Testis (tissue), 3 donors: ENCODE measurements around the gene GTF3C2. TPM values are rescaled to one million over a fixed set of nuclear protein-coding genes. Genes with fewer than 3 reads are reported as not detected.
A peak's percentile ranks its signal among the peaks of the same experiment; 100 is the strongest.

Source experiments
- DNase-seq: peaks from one replicate; pipeline ENCODE4 v3.0.0-alpha.2; 2019
- H3K27ac ChIP-seq, 2 donors: fragments of 200-600 bp; sonication (generic); one replicate each; pipeline ENCODE4 v1.5.1; 2019
- H3K27me3 ChIP-seq: fragments of 200-600 bp; sonication (generic); one replicate; pipeline ENCODE4 v1.5.1; 2019
- H3K36me3 ChIP-seq: fragments of 200-600 bp; sonication (generic); one replicate; pipeline ENCODE4 v1.5.1; 2017; ENCODE audit warnings: low read depth; ENCODE audit errors: missing control alignments
- H3K4me1 ChIP-seq: fragments of 200-600 bp; sonication (generic); one replicate; pipeline ENCODE4 v1.5.1; 2019
- H3K4me3 ChIP-seq, 2 donors: fragments of 200-600 bp; sonication (generic); one replicate each; pipeline ENCODE4 v1.5.1; 2017 to 2019
- H3K9me3 ChIP-seq: fragments of 200-600 bp; sonication (generic); one replicate; pipeline ENCODE4 v1.5.1; 2017
- POLR2A ChIP-seq: fragments of 450-650 bp; IDR thresholded peaks from one replicate; pipeline ENCODE4 v1.6.1; 2017; ENCODE audit warnings: antibody characterized with exemption, mild to moderate bottlenecking, moderate library complexity
- WGBS, 2 donors: methylation state at CpG; one replicate each; pipeline ENCODE4 v1.1.5; 2018; 5-methylcytosine and 5-hydroxymethylcytosine counted together
- intact Hi-C: fragments of 100-400 bp; cut with DNase I; formaldehyde crosslinking; loops from one replicate; pipeline ENCODE4 v1.15.1; 2023; ENCODE audit warnings: low total_unique reads
- polyA plus RNA-seq: library from polyadenylated mRNA; stranded (reverse); fragments of 350-450 nt; fragmentation: Illumina TruSeq; extraction: RNeasy Lipid Tissue Mini Kit (QIAGEN cat#74804); gene quantifications from one replicate; pipeline ENCODE4 v1.2.3, GENCODE V29; 2014; ENCODE audit warnings: low read depth, low replicate concordance; ENCODE audit not compliant: insufficient read depth
- total RNA-seq, 2 donors: library from RNA; depleted of rRNA; stranded (reverse); fragments of >200 nt; gene quantifications; one replicate each; pipeline ENCODE4 v1.2.3, GENCODE V29; 2016
- TF ChIP-seq, protein P1 (sequence below), 3 experiments: fragments of 450-650 bp in 2 of 3; fragments of 200-600 bp in 1 of 3; sonication (generic) in 1 of 3; IDR thresholded peaks; one replicate each; pipeline ENCODE4 v1.5.1; 2016 to 2019; ENCODE audit warnings: antibody characterized with exemption in 3 of 3, mild to moderate bottlenecking in 2 of 3, moderate library complexity in 1 of 3

The GTF3C2 gene
- total and polyA plus RNA-seq, 3 donors from 2014 or later = 55.1 to 91.3 (median 72.6) TPM

- 88 to 93% methylated on average over 2 of the region's 2 CpGs for WGBS, 2 donors
- H3K4me1 ChIP-seq = peaks cover 5% of the 10 kb centered on the region
- no peaks in the 10 kb centered on the region for H3K36me3 ChIP-seq
- DNase-seq = no peak
- no peak overlapping the region for H3K27ac ChIP-seq
- no peaks in the 10 kb centered on the region for H3K27me3 ChIP-seq
- intact Hi-C loops = no loop called here
- H3K9me3 ChIP-seq = no peaks in the 10 kb centered on the region
- no peak overlapping the region for H3K4me3 ChIP-seq
- no peak for TF ChIP-seq POLR2A
- TF ChIP-seq, protein P1, sequence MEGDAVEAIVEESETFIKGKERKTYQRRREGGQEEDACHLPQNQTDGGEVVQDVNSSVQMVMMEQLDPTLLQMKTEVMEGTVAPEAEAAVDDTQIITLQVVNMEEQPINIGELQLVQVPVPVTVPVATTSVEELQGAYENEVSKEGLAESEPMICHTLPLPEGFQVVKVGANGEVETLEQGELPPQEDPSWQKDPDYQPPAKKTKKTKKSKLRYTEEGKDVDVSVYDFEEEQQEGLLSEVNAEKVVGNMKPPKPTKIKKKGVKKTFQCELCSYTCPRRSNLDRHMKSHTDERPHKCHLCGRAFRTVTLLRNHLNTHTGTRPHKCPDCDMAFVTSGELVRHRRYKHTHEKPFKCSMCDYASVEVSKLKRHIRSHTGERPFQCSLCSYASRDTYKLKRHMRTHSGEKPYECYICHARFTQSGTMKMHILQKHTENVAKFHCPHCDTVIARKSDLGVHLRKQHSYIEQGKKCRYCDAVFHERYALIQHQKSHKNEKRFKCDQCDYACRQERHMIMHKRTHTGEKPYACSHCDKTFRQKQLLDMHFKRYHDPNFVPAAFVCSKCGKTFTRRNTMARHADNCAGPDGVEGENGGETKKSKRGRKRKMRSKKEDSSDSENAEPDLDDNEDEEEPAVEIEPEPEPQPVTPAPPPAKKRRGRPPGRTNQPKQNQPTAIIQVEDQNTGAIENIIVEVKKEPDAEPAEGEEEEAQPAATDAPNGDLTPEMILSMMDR (IDR thresholded peaks at IDR 0.05) = no peak
Observed at GRCh38 chr2:27363933-27364332, 7.4 kb upstream of the GTF3C2 start.

- H3K4me1 ChIP-seq = peaks cover 5% of the 10 kb centered on the region
- H3K27me3 ChIP-seq = no peaks in the 10 kb centered on the region
- intact Hi-C loops = no loop called here
- no peak overlapping the region for H3K27ac ChIP-seq
- TF ChIP-seq, protein P1 (IDR thresholded peaks at IDR 0.05) = no peak
- TF ChIP-seq POLR2A = no peak
- 80 to 87% methylated on average over 4 of the region's 4 CpGs for WGBS, 2 donors
- H3K36me3 ChIP-seq = no peaks in the 10 kb centered on the region
- no peak overlapping the region for H3K4me3 ChIP-seq
- no peak for DNase-seq
- H3K9me3 ChIP-seq = no peaks in the 10 kb centered on the region
Observed at GRCh38 chr2:27362678-27363420, 6.3 kb upstream of the GTF3C2 start.

DNA sequence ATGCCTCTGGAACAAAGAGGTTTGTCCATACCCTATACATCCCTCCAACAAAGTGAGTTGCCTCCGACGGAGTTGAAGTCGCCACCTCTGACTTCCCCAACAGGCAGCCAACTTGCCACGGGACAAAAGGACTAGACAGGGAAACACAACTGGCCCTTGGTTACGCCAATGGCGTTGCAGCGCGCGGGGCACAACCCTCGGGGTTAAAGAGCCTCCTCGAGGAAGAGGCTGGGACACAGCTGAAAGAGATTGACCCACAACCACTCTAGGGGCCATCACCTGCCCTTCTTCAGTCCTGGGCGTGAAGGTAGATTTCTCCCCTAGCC lies 545 bp downstream of the GTF3C2 start:
- no peaks in the 10 kb centered on the region for H3K9me3 ChIP-seq
- no peak for TF ChIP-seq POLR2A
- TF ChIP-seq, protein P1 (IDR thresholded peaks at IDR 0.05) = no peak
- peak overlapping the region; percentile 88 to 89 for H3K27ac ChIP-seq
- H3K4me1 ChIP-seq = peaks cover 31% of the 10 kb centered on the region
- peak; percentile 70 for DNase-seq
- no peaks in the 10 kb centered on the region for H3K36me3 ChIP-seq
- WGBS, 2 donors = 0% methylated on average over 12 of the region's 12 CpGs
- intact Hi-C loops = no loop called here
- peak overlapping the region; percentile 91 to 94 for H3K4me3 ChIP-seq
- H3K27me3 ChIP-seq = no peaks in the 10 kb centered on the region

GRCh38 chr2:27354597-27354927 lies 2.0 kb downstream of the GTF3C2 start:
- no peak for TF ChIP-seq POLR2A
- TF ChIP-seq, protein P1 (IDR thresholded peaks at IDR 0.05) = no peak
- no peak overlapping the region for H3K27ac ChIP-seq
- 86 to 90% methylated on average over 7 of the region's 7 CpGs for WGBS, 2 donors
- DNase-seq = no peak
- no peaks in the 10 kb centered on the region for H3K9me3 ChIP-seq
- no peaks in the 10 kb centered on the region for H3K36me3 ChIP-seq
- intact Hi-C loops = no loop called here
- peaks cover 38% of the 10 kb centered on the region for H3K4me1 ChIP-seq
- H3K27me3 ChIP-seq = no peaks in the 10 kb centered on the region
- no peak overlapping the region for H3K4me3 ChIP-seq
